Activated CD8-positive, alpha-beta T cell treated with anti-CD3 and anti-CD28 coated beads for 36 hours (primary cell): ENCODE results near the gene ABI3. TPM values are rescaled to one million over a fixed set of nuclear protein-coding genes. Genes with fewer than 3 reads are reported as not detected.

Experiments
- ATAC-seq: fragments of 200-7000 bp; cut with Tn5 transposase; one replicate; pipeline ENCODE4 v1.10.0; 2021; ENCODE audit warnings: mild to moderate bottlenecking, moderate library complexity
- CTCF ChIA-PET: fragments of 350-600 bp; sonication (Branson Sonifier 250); formaldehyde crosslinking; loops from one replicate; lab custom pipeline; 2021; ENCODE audit warnings: antibody characterized with exemption; lab: Charles Lee
- POLR2A ChIA-PET: fragments of 350-600 bp; sonication (Branson Sonifier 250); formaldehyde crosslinking; loops from one replicate; lab custom pipeline; 2021; ENCODE audit warnings: antibody characterized with exemption; lab: Charles Lee
- DNase-seq: peaks from one replicate; pipeline ENCODE4 v3.0.0-alpha.2; 2020
- H3K27ac Mint-ChIP-seq: one replicate; pipeline ENCODE4 v1.8.0; 2021; ENCODE audit warnings: mild to moderate bottlenecking, mixed read lengths
- H3K27me3 Mint-ChIP-seq: one replicate; pipeline ENCODE4 v1.8.0; 2021; ENCODE audit warnings: mixed read lengths
- H3K36me3 Mint-ChIP-seq: one replicate; pipeline ENCODE4 v1.8.0; 2021; ENCODE audit warnings: low read depth, mixed read lengths
- H3K4me1 Mint-ChIP-seq: one replicate; pipeline ENCODE4 v1.8.0; 2021; ENCODE audit warnings: low read depth, mixed read lengths
- H3K4me3 Mint-ChIP-seq: one replicate; pipeline ENCODE4 v1.8.0; 2021; ENCODE audit warnings: mild to moderate bottlenecking, moderate library complexity, mixed read lengths
- H3K9me3 Mint-ChIP-seq: one replicate; pipeline ENCODE4 v1.8.0; 2021; ENCODE audit warnings: mixed read lengths
- intact Hi-C: fragments of 100-400 bp; cut with micrococcal nuclease; formaldehyde crosslinking; loops from one replicate; pipeline ENCODE4 v1.10.0; 2022
- total RNA-seq, 2 experiments: library from RNA; stranded (reverse); gene quantifications; one replicate each; pipeline ENCODE4 v1.2.3, GENCODE V29; 2021
- TF ChIP-seq, protein P1 (sequence below): fragments of 200-600 bp; IDR thresholded peaks from one replicate; pipeline ENCODE4 v1.8.0; 2022; ENCODE audit warnings: antibody characterized with exemption, mild to moderate bottlenecking

ABI3 gene
- total RNA-seq, 2 experiments from 2014 or later, result 39.3 to 45.1 TPM

- Mint-ChIP-seq H3K4me3 (peak overlapping the region; percentile 96), H3K27me3 (no peaks in the 10 kb centered on the region), H3K27ac (peak overlapping the region; percentile 99), H3K36me3 (peaks cover 7% of the 10 kb centered on the region), H3K9me3 (no peaks in the 10 kb centered on the region), H3K4me1 (peaks cover 31% of the 10 kb centered on the region)
- TF ChIP-seq, protein P1, sequence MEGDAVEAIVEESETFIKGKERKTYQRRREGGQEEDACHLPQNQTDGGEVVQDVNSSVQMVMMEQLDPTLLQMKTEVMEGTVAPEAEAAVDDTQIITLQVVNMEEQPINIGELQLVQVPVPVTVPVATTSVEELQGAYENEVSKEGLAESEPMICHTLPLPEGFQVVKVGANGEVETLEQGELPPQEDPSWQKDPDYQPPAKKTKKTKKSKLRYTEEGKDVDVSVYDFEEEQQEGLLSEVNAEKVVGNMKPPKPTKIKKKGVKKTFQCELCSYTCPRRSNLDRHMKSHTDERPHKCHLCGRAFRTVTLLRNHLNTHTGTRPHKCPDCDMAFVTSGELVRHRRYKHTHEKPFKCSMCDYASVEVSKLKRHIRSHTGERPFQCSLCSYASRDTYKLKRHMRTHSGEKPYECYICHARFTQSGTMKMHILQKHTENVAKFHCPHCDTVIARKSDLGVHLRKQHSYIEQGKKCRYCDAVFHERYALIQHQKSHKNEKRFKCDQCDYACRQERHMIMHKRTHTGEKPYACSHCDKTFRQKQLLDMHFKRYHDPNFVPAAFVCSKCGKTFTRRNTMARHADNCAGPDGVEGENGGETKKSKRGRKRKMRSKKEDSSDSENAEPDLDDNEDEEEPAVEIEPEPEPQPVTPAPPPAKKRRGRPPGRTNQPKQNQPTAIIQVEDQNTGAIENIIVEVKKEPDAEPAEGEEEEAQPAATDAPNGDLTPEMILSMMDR, result peak; percentile 24
- ChIA-PET POLR2A (interaction anchor here (0.6 to 6.2 kb wide), 15 partner anchors 9 to 300 kb away, joined by 3 to 57 read pairs (median 4); partner anchors contain the start of genes ABI3, ATP5MC1, GNGT2 and PHOSPHO1), CTCF (interaction anchor here (1.1 to 14.8 kb wide), 7 partner anchors 9 to 97 kb away, joined by 3 to 126 read pairs (median 11); partner anchors contain the start of genes ABI3 and GNGT2)
- intact Hi-C loops, result no loop called here
- ATAC-seq (peak; percentile 34), DNase-seq (peak; percentile 92)
These were observed 18.4 kb upstream of the ABI3 start for GRCh38 chr17:49191917-49192741.

DNA sequence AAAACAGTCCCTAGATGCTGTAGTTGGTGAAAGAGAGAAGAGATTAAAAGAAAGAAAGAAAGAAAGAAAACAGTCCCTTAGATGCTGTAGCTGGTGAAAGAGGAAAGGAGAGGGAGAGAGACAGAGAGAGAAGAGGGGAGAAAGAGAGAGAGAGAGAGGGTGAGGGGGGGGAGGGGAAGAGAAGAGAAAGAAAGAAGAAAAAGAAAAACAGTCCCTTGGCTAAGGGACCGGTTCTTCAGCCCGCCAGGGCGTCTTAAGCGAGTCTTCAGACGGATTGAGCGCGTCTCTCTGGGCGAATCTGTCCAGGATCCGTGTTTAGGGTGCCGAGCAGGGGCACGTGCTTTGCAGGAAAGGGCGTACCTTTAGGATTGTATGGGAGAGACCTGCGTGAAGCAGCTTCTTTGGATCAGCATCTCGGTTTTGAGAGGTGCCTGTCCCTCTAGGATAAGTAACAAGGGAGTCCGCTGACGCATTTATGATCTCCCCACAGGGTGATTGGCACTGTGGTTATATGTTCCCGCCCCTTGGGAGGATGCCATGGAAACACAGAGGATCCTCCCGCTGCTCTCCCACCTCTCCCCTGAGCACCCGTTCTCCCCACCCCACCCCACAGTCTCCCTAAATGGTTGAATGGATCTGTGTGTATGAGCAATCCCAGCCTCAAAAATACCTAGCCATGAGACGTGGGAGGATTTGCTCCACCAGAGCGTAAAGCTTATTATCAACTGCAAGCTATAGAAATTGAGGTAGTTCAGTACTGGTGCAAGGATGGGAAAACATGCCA, 16.8 kb upstream of the ABI3 start:
- intact Hi-C loops, result no loop called here
- ChIA-PET POLR2A (interaction anchor here (0.7 to 6.2 kb wide), 7 partner anchors 11 to 69 kb away, joined by 3 to 57 read pairs (median 21); partner anchors contain the start of genes ABI3, GNGT2 and PHOSPHO1), CTCF (interaction anchor here (0.6 to 14.8 kb wide), 4 partner anchors 14 to 793 kb away, joined by 3 to 126 read pairs (median 31); partner anchors contain the start of genes ABI3 and GNGT2)
- Mint-ChIP-seq H3K27ac (peak overlapping the region; percentile 99), H3K36me3 (peaks cover 7% of the 10 kb centered on the region), H3K9me3 (no peaks in the 10 kb centered on the region), H3K27me3 (no peaks in the 10 kb centered on the region), H3K4me1 (peaks cover 31% of the 10 kb centered on the region), H3K4me3 (peak overlapping the region; percentile 96)
- DNase-seq, result no peak
- no peak for ATAC-seq
- TF ChIP-seq, protein P1, result no peak

GRCh38 chr17:49194297-49194607, 16.3 kb upstream of the ABI3 start:
- Mint-ChIP-seq H3K9me3 (no peaks in the 10 kb centered on the region), H3K27me3 (no peaks in the 10 kb centered on the region), H3K4me1 (peaks cover 31% of the 10 kb centered on the region), H3K27ac (peak overlapping the region; percentile 49), H3K36me3 (peaks cover 7% of the 10 kb centered on the region), H3K4me3 (peak overlapping the region; percentile 96)
- DNase-seq (no peak), ATAC-seq (no peak)
- intact Hi-C loops, result no loop called here
- TF ChIP-seq, protein P1, result no peak
- ChIA-PET CTCF (interaction anchor here (1.2 to 14.8 kb wide), 4 partner anchors 10 to 33 kb away, joined by 3 to 126 read pairs (median 32); partner anchors contain the start of genes ABI3 and GNGT2), POLR2A (interaction anchor here (3.2 to 6.2 kb wide), 4 partner anchors 10 to 32 kb away, joined by 13 to 57 read pairs (median 38); partner anchors contain the start of genes ABI3 and GNGT2)

- Mint-ChIP-seq H3K4me1 (peaks cover 29% of the 10 kb centered on the region), H3K4me3 (peak overlapping the region; percentile 22), H3K27me3 (no peaks in the 10 kb centered on the region), H3K9me3 (no peaks in the 10 kb centered on the region), H3K36me3 (peaks cover 7% of the 10 kb centered on the region), H3K27ac (peak overlapping the region; percentile 66)
- TF ChIP-seq, protein P1, result no peak
- CTCF ChIA-PET, result interaction anchor here (1.5 to 14.8 kb wide), 4 partner anchors 9 to 31 kb away, joined by 5 to 126 read pairs (median 34); partner anchors contain the start of genes ABI3 and GNGT2
- DNase-seq (no peak), ATAC-seq (no peak)
- intact Hi-C loops, result no loop called here
- POLR2A ChIA-PET, result interaction anchor here (1.0 to 6.7 kb wide), 4 partner anchors 14 to 28 kb away, joined by 3 to 52 read pairs (median 18); partner anchors contain the start of genes ABI3 and GNGT2
These were observed 14.8 kb upstream of the ABI3 start for GRCh38 chr17:49195751-49196150.
